Brain microvascular endothelial cell (primary cell): Measurements from ENCODE around the gene OR51B4.

Experiments
- DNase-seq: peaks from one replicate; pipeline ENCODE4 v3.0.0-alpha.2; 2020
- H3K27ac ChIP-seq: fragments of 250-450 bp; sonication (Bioruptor Pico); 2 replicates; pipeline ENCODE4 v1.5.1; 2020; ENCODE audit warnings: mild to moderate bottlenecking, moderate library complexity
- H3K27me3 ChIP-seq: fragments of 250-450 bp; sonication (Bioruptor Pico); replicated peaks from 2 replicates; pipeline ENCODE4 v1.5.1; 2020; ENCODE audit warnings: mild to moderate bottlenecking
- H3K36me3 ChIP-seq: fragments of 250-450 bp; sonication (Bioruptor Pico); replicated peaks from 2 replicates; pipeline ENCODE4 v1.5.1; 2020; ENCODE audit warnings: mild to moderate bottlenecking
- H3K4me3 ChIP-seq: 2 replicates; pipeline ENCODE4 v1.5.1; 2011; ENCODE audit warnings: low read depth, mild to moderate bottlenecking, control low read depth, low read length, moderate library complexity
- CTCF ChIP-seq: IDR thresholded peaks from 2 replicates; pipeline ENCODE4 v1.5.1; 2011; ENCODE audit warnings: low read depth, mild to moderate bottlenecking, moderate library complexity, low read length, control low read depth, inconsistent platforms; ENCODE audit errors: missing control alignments
- in situ Hi-C: cut with HindIII; loops from 2 replicates; pipeline ENCODE4 v1.10.0; 2017; ENCODE audit warnings: low sequenced_read_pairs, low pct_ligation_motif_present

The OR51B4 gene

DNA sequence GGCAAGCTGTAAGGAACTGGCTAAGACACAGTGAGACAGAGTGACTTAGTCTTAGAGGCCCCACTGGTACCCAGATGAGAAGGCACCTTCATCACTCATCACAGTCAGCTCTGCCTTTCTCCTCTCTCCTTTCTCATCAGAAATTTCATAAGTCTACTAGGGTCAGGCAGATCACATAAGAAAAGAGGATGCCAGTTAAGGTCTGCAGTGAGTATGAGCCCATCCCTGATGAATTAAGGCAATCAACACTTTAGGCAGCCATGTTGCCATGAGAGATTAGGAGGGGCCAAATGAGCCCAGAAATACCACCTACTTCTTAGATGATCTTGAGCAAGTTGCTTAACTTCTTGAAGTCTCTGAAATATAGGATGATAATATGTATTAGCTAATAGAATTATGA lies 20.1 kb downstream of the OR51B4 start:
- no peak for DNase-seq
- H3K27me3 ChIP-seq: no peaks in the 10 kb centered on the region
- H3K27ac ChIP-seq: no peak overlapping the region
- in situ Hi-C loops: no loop called here
- TF ChIP-seq CTCF: no peak
- H3K36me3 ChIP-seq: no peaks in the 10 kb centered on the region
- no peak overlapping the region for H3K4me3 ChIP-seq

- no peaks in the 10 kb centered on the region for H3K27me3 ChIP-seq
Observed at GRCh38 chr11:5280582-5281102, 21.1 kb downstream of the OR51B4 start.

GRCh38 chr11:5279471-5280090 lies 22.2 kb downstream of the OR51B4 start:
- Histone ChIP-seq H3K36me3 (no peaks in the 10 kb centered on the region), H3K27me3 (no peaks in the 10 kb centered on the region), H3K27ac (no peak overlapping the region), H3K4me3 (no peak overlapping the region)
- DNase-seq: no peak
- TF ChIP-seq CTCF: no peak
- in situ Hi-C loops: no loop called here

More at GRCh38 chr11:5280582-5281102, 21.1 kb downstream of the OR51B4 start:
- no peak for TF ChIP-seq CTCF
- Histone ChIP-seq H3K36me3 (no peaks in the 10 kb centered on the region), H3K4me3 (no peak overlapping the region), H3K27ac (peak overlapping the region; percentile 27)
- in situ Hi-C loops: no loop called here
- DNase-seq: peak; percentile 100

DNA sequence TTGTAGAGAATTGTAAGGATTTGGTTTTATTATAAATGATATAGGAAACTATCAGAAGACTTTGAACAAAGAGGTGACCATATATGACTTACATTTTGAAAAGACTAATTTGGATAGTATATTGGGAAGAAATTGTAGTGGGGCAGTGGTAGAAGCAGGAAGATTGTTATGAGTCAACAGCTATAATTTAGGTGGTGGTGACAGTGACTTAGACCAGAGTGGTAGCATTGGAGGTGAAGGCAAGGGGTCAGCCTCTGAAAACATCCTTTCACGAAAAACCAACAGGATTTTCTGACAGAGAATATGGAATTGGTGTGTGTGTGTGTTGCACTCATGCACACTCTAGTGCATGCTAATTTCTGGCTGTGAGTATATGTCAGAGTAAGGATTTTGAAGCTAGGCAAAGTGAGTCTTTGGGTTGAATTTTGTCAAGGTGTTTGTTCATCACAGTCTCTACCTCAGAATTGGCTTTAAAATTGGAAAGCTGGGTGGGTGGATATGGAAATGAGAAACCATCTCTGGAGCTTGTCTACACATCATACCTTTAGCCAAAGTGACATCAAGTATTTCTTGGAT lies 23.9 kb downstream of the OR51B4 start:
- H3K36me3 ChIP-seq: no peaks in the 10 kb centered on the region
- in situ Hi-C loops: no loop called here
- TF ChIP-seq CTCF: no peak
- H3K27me3 ChIP-seq: no peaks in the 10 kb centered on the region
- no peak overlapping the region for H3K4me3 ChIP-seq
- H3K27ac ChIP-seq: no peak overlapping the region
- DNase-seq: no peak

DNA sequence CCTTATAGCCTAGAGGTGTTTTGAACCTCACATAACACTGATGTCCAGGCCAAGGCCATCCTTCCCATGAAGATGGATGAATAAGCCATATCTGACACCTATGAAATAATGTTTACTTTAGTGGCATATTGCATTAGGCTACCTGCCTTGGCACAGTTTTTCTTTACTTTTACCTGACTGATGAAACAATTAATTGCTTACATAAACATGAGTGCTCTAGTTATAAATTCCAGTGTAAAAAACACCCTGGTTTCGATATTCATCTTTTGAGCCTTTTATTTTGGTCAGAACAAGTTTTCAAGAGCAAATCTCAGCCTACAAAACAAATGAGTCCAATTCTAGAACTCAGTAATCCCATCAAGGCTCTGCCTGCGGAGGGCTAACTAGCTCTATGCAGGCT lies 25.0 kb downstream of the OR51B4 start:
- in situ Hi-C loops: no loop called here
- Histone ChIP-seq H3K4me3 (no peak overlapping the region), H3K27ac (no peak overlapping the region), H3K36me3 (no peaks in the 10 kb centered on the region), H3K27me3 (no peaks in the 10 kb centered on the region)
- no peak for DNase-seq
- no peak for TF ChIP-seq CTCF
